Measurements from ENCODE around the gene ZNF17. TPM values are rescaled to one million over a fixed set of nuclear protein-coding genes. Genes with fewer than 3 reads are reported as not detected.

The ZNF17 gene
- total RNA-seq, 1 donor from 2014 or later, result 14.1 TPM

GRCh38 chr19:57465680-57466381 is 54.9 kb downstream of the ZNF17 start:
- no peaks in the 10 kb centered on the region for H3K27me3 ChIP-seq (ENCODE audit: control insufficient read depth in 3 of 3, insufficient read depth in 3 of 3, low read length in 3 of 3)
- peaks cover 0 to 10% (median 4%) of the 10 kb centered on the region in 3 donors for H3K36me3 ChIP-seq (ENCODE audit: control insufficient read depth in 3 of 3, insufficient read depth in 3 of 3, low read length in 3 of 3)
- peak overlapping the region; percentile 33 to 50 (median 46) for H3K4me3 ChIP-seq (ENCODE audit: low read length in 3 of 3)
- peak overlapping the region in 1 of 3 donors; percentile 34 for H3K9ac ChIP-seq (ENCODE audit: low read depth in 1 of 3, low read length in 3 of 3)
- peak overlapping the region; percentile 57 for H3K27ac ChIP-seq (ENCODE audit: low read depth, low read length)
- peaks cover 5 to 18% (median 13%) of the 10 kb centered on the region in 3 donors for H3K4me1 ChIP-seq (ENCODE audit: control insufficient read depth in 3 of 3, insufficient read depth in 3 of 3, low read length in 3 of 3)
- H3K9me3 ChIP-seq (ENCODE audit: control insufficient read depth in 3 of 3, low read length in 3 of 3), result peaks cover 5 to 45% (median 9%) of the 10 kb centered on the region in 3 donors

GRCh38 chr19:57466489-57466888 is 55.5 kb downstream of the ZNF17 start:
- Histone ChIP-seq H3K9me3 (ENCODE audit: control insufficient read depth in 3 of 3, low read length in 3 of 3) (peaks cover 7 to 48% (median 10%) of the 10 kb centered on the region in 3 donors), H3K36me3 (ENCODE audit: control insufficient read depth in 3 of 3, insufficient read depth in 3 of 3, low read length in 3 of 3) (peaks cover 0 to 10% (median 6%) of the 10 kb centered on the region in 3 donors), H3K27ac (ENCODE audit: low read depth, low read length) (peak overlapping the region; percentile 57), H3K4me3 (ENCODE audit: low read length in 3 of 3) (peak overlapping the region; percentile 33 to 57 (median 50)), H3K27me3 (ENCODE audit: control insufficient read depth in 3 of 3, insufficient read depth in 3 of 3, low read length in 3 of 3) (no peaks in the 10 kb centered on the region), H3K4me1 (ENCODE audit: control insufficient read depth in 3 of 3, insufficient read depth in 3 of 3, low read length in 3 of 3) (peaks cover 5 to 18% (median 13%) of the 10 kb centered on the region in 3 donors), H3K9ac (ENCODE audit: low read depth in 1 of 3, low read length in 3 of 3) (peak overlapping the region in 1 of 3 donors; percentile 34)

Small RNA genes lying within 50 kb of the gene (small RNA-seq; reads per million reads assigned to genes)
- gene VN1R107P, result not detected

Other genes with a start within 250 kb of the ZNF17 start
- gene DUXA, start 243.7 kb upstream of the ZNF17 start, total RNA-seq, result 0.52 TPM
- 24.0 TPM for gene ZNF264, start 219.7 kb upstream of the ZNF17 start, total RNA-seq
- gene AURKC, start 180.1 kb upstream of the ZNF17 start, total RNA-seq, result not detected
- 26.1 TPM for gene ZNF805, start 170.5 kb upstream of the ZNF17 start, total RNA-seq
- 101 TPM for gene ZNF460, start 130.7 kb upstream of the ZNF17 start, total RNA-seq
- gene ZNF543, start 90.7 kb upstream of the ZNF17 start, total RNA-seq, result 18.8 TPM
- gene ZNF304, start 59.9 kb upstream of the ZNF17 start, total RNA-seq, result 16.2 TPM
- gene TRAPPC2B, start 47.6 kb upstream of the ZNF17 start, total RNA-seq, result 25.1 TPM
- 3.1 TPM for gene ZNF547, start 47.6 kb upstream of the ZNF17 start, total RNA-seq
- 27.7 TPM for gene ZNF548, start 21.3 kb upstream of the ZNF17 start, total RNA-seq
- 13.6 TPM for gene ZNF749, start 24.2 kb downstream of the ZNF17 start, total RNA-seq
- gene VN1R1, start 46.0 kb downstream of the ZNF17 start, total RNA-seq, result 1.0 TPM
- gene ZNF772, start 66.4 kb downstream of the ZNF17 start, total RNA-seq, result 15.1 TPM
- gene ZNF419, start 76.6 kb downstream of the ZNF17 start, total RNA-seq, result 9.9 TPM
- gene ZNF773, start 88.8 kb downstream of the ZNF17 start, total RNA-seq, result 9.9 TPM
- gene ZNF549, start 116.2 kb downstream of the ZNF17 start, total RNA-seq, result 8.9 TPM
- 6.3 TPM for gene ZNF550, start 148.7 kb downstream of the ZNF17 start, total RNA-seq
- gene ZNF416, start 167.8 kb downstream of the ZNF17 start, total RNA-seq, result 7.8 TPM
- gene ZIK1, start 173.0 kb downstream of the ZNF17 start, total RNA-seq, result 10.4 TPM
- 6.8 TPM for gene ZNF530, start 188.7 kb downstream of the ZNF17 start, total RNA-seq
- gene ZNF134, start 203.1 kb downstream of the ZNF17 start, total RNA-seq, result 17.7 TPM
- 12.5 TPM for gene ZNF211, start 222.0 kb downstream of the ZNF17 start, total RNA-seq